ENCODE data around the gene HID1. TPM values are rescaled to one million over a fixed set of nuclear protein-coding genes. Genes with fewer than 3 reads are reported as not detected.

Gene HID1
- polyA plus RNA-seq, 1 donor from 2014 or later = 26.6 TPM

DNA sequence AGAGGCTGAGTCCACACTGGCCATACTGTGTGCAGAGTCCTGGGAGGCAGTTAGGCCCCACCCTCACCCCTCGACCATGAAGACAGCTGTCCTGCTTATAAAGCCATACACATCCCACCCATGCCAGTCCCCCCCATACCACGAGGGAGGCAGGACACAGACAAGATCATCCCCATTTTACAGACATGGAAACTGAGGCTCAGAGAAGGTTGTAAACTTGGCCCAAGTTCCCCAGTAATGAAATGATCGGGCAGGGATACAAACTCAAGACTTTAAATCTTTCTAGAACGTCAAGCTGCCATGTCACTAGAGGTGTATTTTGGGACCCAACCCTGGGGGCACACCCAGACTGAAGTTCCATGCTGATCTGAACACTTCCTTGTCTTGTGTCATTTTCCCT is 16.5 kb downstream of the HID1 start:
- no peak for TF ChIP-seq MXI1 (conservative IDR thresholded peaks at IDR 0.05; ENCODE audit: poor library complexity, severe bottlenecking)
- no peak for TF ChIP-seq REST (IDR thresholded peaks at IDR 0.05; ENCODE audit: borderline replicate concordance)
- no peak for TF ChIP-seq POLR2AphosphoS5 (IDR thresholded peaks at IDR 0.05)
- TF ChIP-seq EP300 (conservative IDR thresholded peaks at IDR 0.05; ENCODE audit: poor library complexity, severe bottlenecking) = no peak
- no peak for TF ChIP-seq SMC3 (conservative IDR thresholded peaks at IDR 0.05; ENCODE audit: poor library complexity)
- no peak for TF ChIP-seq RAD21 (conservative IDR thresholded peaks at IDR 0.05)
- TF ChIP-seq, protein P1, sequence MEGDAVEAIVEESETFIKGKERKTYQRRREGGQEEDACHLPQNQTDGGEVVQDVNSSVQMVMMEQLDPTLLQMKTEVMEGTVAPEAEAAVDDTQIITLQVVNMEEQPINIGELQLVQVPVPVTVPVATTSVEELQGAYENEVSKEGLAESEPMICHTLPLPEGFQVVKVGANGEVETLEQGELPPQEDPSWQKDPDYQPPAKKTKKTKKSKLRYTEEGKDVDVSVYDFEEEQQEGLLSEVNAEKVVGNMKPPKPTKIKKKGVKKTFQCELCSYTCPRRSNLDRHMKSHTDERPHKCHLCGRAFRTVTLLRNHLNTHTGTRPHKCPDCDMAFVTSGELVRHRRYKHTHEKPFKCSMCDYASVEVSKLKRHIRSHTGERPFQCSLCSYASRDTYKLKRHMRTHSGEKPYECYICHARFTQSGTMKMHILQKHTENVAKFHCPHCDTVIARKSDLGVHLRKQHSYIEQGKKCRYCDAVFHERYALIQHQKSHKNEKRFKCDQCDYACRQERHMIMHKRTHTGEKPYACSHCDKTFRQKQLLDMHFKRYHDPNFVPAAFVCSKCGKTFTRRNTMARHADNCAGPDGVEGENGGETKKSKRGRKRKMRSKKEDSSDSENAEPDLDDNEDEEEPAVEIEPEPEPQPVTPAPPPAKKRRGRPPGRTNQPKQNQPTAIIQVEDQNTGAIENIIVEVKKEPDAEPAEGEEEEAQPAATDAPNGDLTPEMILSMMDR (IDR thresholded peaks at IDR 0.05; ENCODE audit: poor library complexity, severe bottlenecking) = no peak
- TF ChIP-seq TAF1 (IDR thresholded peaks at IDR 0.05; ENCODE audit: low read depth) = no peak
- TF ChIP-seq EZH2 (IDR thresholded peaks at IDR 0.05; ENCODE audit: borderline replicate concordance, insufficient read depth, low read length, poor library complexity, severe bottlenecking) = no peak
- Histone ChIP-seq H4K20me1 (ENCODE audit: insufficient read depth) (no peaks in the 10 kb centered on the region), H3K9ac (ENCODE audit: low read length) (no peak overlapping the region), H3K79me2 (replicated peaks; ENCODE audit: insufficient read depth, low read length) (no peaks in the 10 kb centered on the region), H3K36me3 (ENCODE audit: insufficient read depth, low read length) (no peaks in the 10 kb centered on the region), H3K4me3 (ENCODE audit: low read length) (no peak overlapping the region), H3K9me2 (ENCODE audit: insufficient read depth, low read length) (no peaks in the 10 kb centered on the region), H2AFZ (ENCODE audit: low read depth, low read length) (no peak overlapping the region), H3K9me3 (ENCODE audit: low read length) (no peaks in the 10 kb centered on the region), H3K27me3 (ENCODE audit: insufficient read depth, low read depth, low read length) (no peaks in the 10 kb centered on the region), H3K27ac (ENCODE audit: low read length) (no peak overlapping the region), H3K4me2 (ENCODE audit: low read length) (no peak overlapping the region), H3F3A (ENCODE audit: insufficient read depth, low read length, poor library complexity, severe bottlenecking) (no peaks in the 10 kb centered on the region)

DNA sequence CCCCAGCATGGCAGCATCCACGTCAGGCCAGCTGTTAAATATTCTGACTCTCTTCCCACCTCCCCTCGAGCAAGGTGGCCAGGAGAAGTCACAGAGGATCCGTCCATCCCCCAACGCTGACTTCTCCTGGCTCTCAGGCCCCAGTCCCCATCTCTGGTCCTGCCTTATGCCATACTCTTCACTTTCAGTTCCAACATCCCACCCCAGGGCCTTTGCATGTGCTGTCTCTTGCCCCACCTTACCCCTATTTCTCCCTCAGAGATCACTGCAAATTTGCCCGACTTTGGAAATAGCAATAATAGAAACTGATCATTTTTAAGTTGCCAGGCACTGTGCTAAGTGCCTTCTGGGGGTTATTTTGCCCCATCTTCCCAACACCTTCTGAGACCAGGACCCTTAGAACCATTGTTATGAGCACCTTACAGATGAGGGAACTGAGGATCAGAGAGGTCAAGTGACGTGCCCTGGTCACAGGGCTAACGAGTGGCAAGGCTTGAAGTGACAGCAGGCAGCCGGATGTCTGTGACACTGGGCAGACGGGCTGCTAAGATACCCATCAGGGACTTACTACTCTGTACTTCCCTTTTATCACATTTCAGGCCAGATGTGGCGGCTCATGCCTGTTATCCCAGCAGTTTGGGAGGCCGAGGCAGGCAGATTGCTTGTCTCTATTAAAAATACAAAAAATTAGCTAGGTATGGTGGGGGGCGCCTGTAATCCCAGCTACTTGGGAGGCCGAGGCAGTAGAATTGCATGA is 17.7 kb downstream of the HID1 start:
- no peaks in the 10 kb centered on the region for H4K20me1 ChIP-seq (ENCODE audit: insufficient read depth)
- no peak overlapping the region for H3K9ac ChIP-seq (ENCODE audit: low read length)
- H2AFZ ChIP-seq (ENCODE audit: low read depth, low read length) = no peak overlapping the region
- no peak overlapping the region for H3K4me2 ChIP-seq (ENCODE audit: low read length)
- no peaks in the 10 kb centered on the region for H3K9me3 ChIP-seq (ENCODE audit: low read length)
- H3K9me2 ChIP-seq (ENCODE audit: insufficient read depth, low read length) = no peaks in the 10 kb centered on the region
- H3F3A ChIP-seq (ENCODE audit: insufficient read depth, low read length, poor library complexity, severe bottlenecking) = no peaks in the 10 kb centered on the region
- H3K4me3 ChIP-seq (ENCODE audit: low read length) = no peak overlapping the region
- no peaks in the 10 kb centered on the region for H3K36me3 ChIP-seq (ENCODE audit: insufficient read depth, low read length)
- H3K27me3 ChIP-seq (ENCODE audit: insufficient read depth, low read depth, low read length) = no peaks in the 10 kb centered on the region
- no peak overlapping the region for H3K27ac ChIP-seq (ENCODE audit: low read length)
- no peaks in the 10 kb centered on the region for H3K79me2 ChIP-seq (replicated peaks; ENCODE audit: insufficient read depth, low read length)
- TF ChIP-seq RAD21 (conservative IDR thresholded peaks at IDR 0.05) (no peak), POLR2AphosphoS5 (IDR thresholded peaks at IDR 0.05) (no peak), EZH2 (IDR thresholded peaks at IDR 0.05; ENCODE audit: borderline replicate concordance, insufficient read depth, low read length, poor library complexity, severe bottlenecking) (no peak), EP300 (conservative IDR thresholded peaks at IDR 0.05; ENCODE audit: poor library complexity, severe bottlenecking) (no peak), REST (IDR thresholded peaks at IDR 0.05; ENCODE audit: borderline replicate concordance) (no peak), MXI1 (conservative IDR thresholded peaks at IDR 0.05; ENCODE audit: poor library complexity, severe bottlenecking) (no peak), SMC3 (conservative IDR thresholded peaks at IDR 0.05; ENCODE audit: poor library complexity) (no peak), TAF1 (IDR thresholded peaks at IDR 0.05; ENCODE audit: low read depth) (no peak)
- TF ChIP-seq, protein P1 (IDR thresholded peaks at IDR 0.05; ENCODE audit: poor library complexity, severe bottlenecking) = no peak

Measured in neural cell (in vitro differentiated cells).